WTC11 (cell line): ENCODE measurements around the gene RPTOR. TPM values are rescaled to one million over a fixed set of nuclear protein-coding genes. Genes with fewer than 3 reads are reported as not detected.

Source experiments
- ATAC-seq: fragments of 200-7000 bp; cut with Tn5 transposase; 2 replicates; pipeline ENCODE4 v1.10.0; 2021; ENCODE audit warnings: mild to moderate bottlenecking, moderate library complexity
- CTCF ChIA-PET: fragments of 300-600 bp; sonication (Branson Sonifier 250); formaldehyde crosslinking; loops from one replicate; lab custom pipeline; 2021; ENCODE audit warnings: antibody characterized with exemption; lab: Charles Lee
- POLR2A ChIA-PET: fragments of 350-600 bp; sonication (Branson Sonifier 250); formaldehyde crosslinking; loops from one replicate; lab custom pipeline; 2021; ENCODE audit warnings: antibody characterized with exemption; lab: Charles Lee
- DNase-seq: peaks from one replicate; pipeline ENCODE4 v3.0.0; 2021; ENCODE audit warnings: low spot score
- H3K27ac Mint-ChIP-seq: 2 replicates; pipeline ENCODE4 v1.8.0; 2021; ENCODE audit warnings: mixed read lengths
- H3K27me3 Mint-ChIP-seq: 2 replicates; pipeline ENCODE4 v1.8.0; 2021; ENCODE audit warnings: low read depth, mild to moderate bottlenecking, moderate library complexity, mixed read lengths
- H3K36me3 Mint-ChIP-seq: 2 replicates; pipeline ENCODE4 v1.8.0; 2021; ENCODE audit warnings: mixed read lengths
- H3K4me1 Mint-ChIP-seq: 2 replicates; pipeline ENCODE4 v1.8.0; 2022; ENCODE audit warnings: mixed read lengths
- H3K4me3 Mint-ChIP-seq: 2 replicates; pipeline ENCODE4 v1.8.0; 2021; ENCODE audit warnings: mild to moderate bottlenecking, moderate library complexity, mixed read lengths
- H3K9me3 Mint-ChIP-seq: 2 replicates; pipeline ENCODE4 v1.8.0; 2021; ENCODE audit warnings: mixed read lengths
- ATF1 ChIP-seq: sonication (generic); formaldehyde crosslinking; IDR thresholded peaks from 2 replicates; pipeline ENCODE4 v1.8.1; 2023; ENCODE audit warnings: mild to moderate bottlenecking, moderate library complexity, missing genetic modification reagents
- CBFB ChIP-seq: sonication (generic); formaldehyde crosslinking; IDR thresholded peaks from 2 replicates; pipeline ENCODE4 v1.8.1; 2022; ENCODE audit warnings: mild to moderate bottlenecking, low read depth, missing genetic modification reagents
- ERG ChIP-seq: fragments of 250-450 bp; sonication (Bioruptor Pico); IDR thresholded peaks from 2 replicates; pipeline ENCODE4 v1.8.0; 2021; ENCODE audit warnings: mild to moderate bottlenecking
- ESRRA ChIP-seq: sonication (generic); formaldehyde crosslinking; IDR thresholded peaks from 2 replicates; pipeline ENCODE4 v1.8.1; 2022; ENCODE audit warnings: mild to moderate bottlenecking, missing genetic modification reagents, borderline replicate concordance
- GRHL2 ChIP-seq: fragments of 250-450 bp; sonication (Bioruptor Pico); IDR thresholded peaks from 2 replicates; pipeline ENCODE4 v1.8.0; 2022; ENCODE audit warnings: mild to moderate bottlenecking, moderate library complexity; ENCODE audit not compliant: insufficient replicate concordance, severe bottlenecking
- JUN ChIP-seq: sonication (generic); formaldehyde crosslinking; IDR thresholded peaks from 2 replicates; pipeline ENCODE4 v1.8.0; 2023; ENCODE audit warnings: mild to moderate bottlenecking, missing genetic modification reagents
- NFE2L1 ChIP-seq: sonication (generic); formaldehyde crosslinking; IDR thresholded peaks from 2 replicates; pipeline ENCODE4 v1.8.1; 2023; ENCODE audit warnings: missing genetic modification reagents
- NR3C1 ChIP-seq: sonication (generic); formaldehyde crosslinking; conservative IDR thresholded peaks from 2 replicates; pipeline ENCODE4 v1.8.1; 2023; ENCODE audit warnings: low read depth, mild to moderate bottlenecking, missing genetic modification reagents
- OVOL2 ChIP-seq: fragments of 250-450 bp; sonication (Bioruptor Pico); IDR thresholded peaks from 2 replicates; pipeline ENCODE4 v1.9.0; 2021; ENCODE audit warnings: mild to moderate bottlenecking, borderline replicate concordance
- PRRX2 ChIP-seq: fragments of 250-450 bp; sonication (Bioruptor Pico); IDR thresholded peaks from 2 replicates; pipeline ENCODE4 v1.8.0; 2021; ENCODE audit warnings: mild to moderate bottlenecking
- SMAD4 ChIP-seq: sonication (generic); formaldehyde crosslinking; IDR thresholded peaks from 2 replicates; pipeline ENCODE4 v1.8.0; 2022; ENCODE audit warnings: mild to moderate bottlenecking, missing genetic modification reagents
- ZNF219 ChIP-seq: sonication (generic); formaldehyde crosslinking; IDR thresholded peaks from 2 replicates; pipeline ENCODE4 v1.8.0; 2023; ENCODE audit warnings: missing genetic modification reagents, mild to moderate bottlenecking, borderline replicate concordance
- ZNF232 ChIP-seq: sonication (generic); formaldehyde crosslinking; IDR thresholded peaks from 2 replicates; pipeline ENCODE4 v1.8.0; 2022; ENCODE audit warnings: mild to moderate bottlenecking, missing genetic modification reagents
- ZNF281 ChIP-seq: sonication (generic); formaldehyde crosslinking; IDR thresholded peaks from 2 replicates; pipeline ENCODE4 v1.8.0; 2023; ENCODE audit warnings: mild to moderate bottlenecking, missing genetic modification reagents
- ZNF317 ChIP-seq: sonication (generic); formaldehyde crosslinking; IDR thresholded peaks from 2 replicates; pipeline ENCODE4 v1.8.1; 2023; ENCODE audit warnings: low read depth, mild to moderate bottlenecking, moderate library complexity, missing genetic modification reagents, borderline replicate concordance
- ZNF425 ChIP-seq: fragments of 250-450 bp; sonication (Bioruptor Pico); conservative IDR thresholded peaks from 2 replicates; pipeline ENCODE4 v1.9.0; 2021; ENCODE audit warnings: mild to moderate bottlenecking
- total RNA-seq: library from RNA; stranded (reverse); gene quantifications from 3 replicates; pipeline ENCODE4 v1.2.3, GENCODE V29; 2021
- TF ChIP-seq, protein P1 (sequence below): sonication (generic); formaldehyde crosslinking; IDR thresholded peaks from 2 replicates; pipeline ENCODE4 v1.8.1; 2023; ENCODE audit warnings: mild to moderate bottlenecking, missing genetic modification reagents
- TF ChIP-seq, protein P2 (sequence below): fragments of 250-450 bp; sonication (Bioruptor Pico); IDR thresholded peaks from 2 replicates; pipeline ENCODE4 v1.9.0; 2021; ENCODE audit warnings: moderate library complexity, mild to moderate bottlenecking, inconsistent platforms, borderline replicate concordance

Gene RPTOR
- total RNA-seq, 1 experiment from 2014 or later = 41.0 TPM

DNA sequence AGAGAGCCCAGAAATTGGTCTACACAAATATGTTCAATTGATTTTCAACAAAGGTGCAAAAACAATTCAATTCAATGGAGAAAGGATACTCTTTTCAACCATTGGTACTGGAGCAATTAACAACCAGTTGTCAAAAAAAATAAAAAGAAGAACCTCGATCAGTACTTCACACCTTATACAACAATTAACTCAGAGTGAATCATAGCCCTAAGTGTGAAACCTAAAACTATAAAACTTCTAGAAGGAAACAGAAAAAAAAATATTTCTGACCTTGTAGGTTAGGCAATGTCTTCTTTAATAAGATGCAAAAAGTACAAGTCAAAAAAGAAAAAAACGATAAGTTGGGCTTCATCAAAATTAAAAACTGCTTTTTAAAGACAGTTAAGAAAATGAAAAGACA, 390.9 kb downstream of the RPTOR start (continued):
- TF ChIP-seq, protein P1, sequence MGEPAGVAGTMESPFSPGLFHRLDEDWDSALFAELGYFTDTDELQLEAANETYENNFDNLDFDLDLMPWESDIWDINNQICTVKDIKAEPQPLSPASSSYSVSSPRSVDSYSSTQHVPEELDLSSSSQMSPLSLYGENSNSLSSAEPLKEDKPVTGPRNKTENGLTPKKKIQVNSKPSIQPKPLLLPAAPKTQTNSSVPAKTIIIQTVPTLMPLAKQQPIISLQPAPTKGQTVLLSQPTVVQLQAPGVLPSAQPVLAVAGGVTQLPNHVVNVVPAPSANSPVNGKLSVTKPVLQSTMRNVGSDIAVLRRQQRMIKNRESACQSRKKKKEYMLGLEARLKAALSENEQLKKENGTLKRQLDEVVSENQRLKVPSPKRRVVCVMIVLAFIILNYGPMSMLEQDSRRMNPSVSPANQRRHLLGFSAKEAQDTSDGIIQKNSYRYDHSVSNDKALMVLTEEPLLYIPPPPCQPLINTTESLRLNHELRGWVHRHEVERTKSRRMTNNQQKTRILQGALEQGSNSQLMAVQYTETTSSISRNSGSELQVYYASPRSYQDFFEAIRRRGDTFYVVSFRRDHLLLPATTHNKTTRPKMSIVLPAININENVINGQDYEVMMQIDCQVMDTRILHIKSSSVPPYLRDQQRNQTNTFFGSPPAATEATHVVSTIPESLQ (CRISPR knock-in tag) = no peak
- no peak for TF ChIP-seq NR3C1 (CRISPR knock-in tag)
- TF ChIP-seq GRHL2 (CRISPR knock-in tag) = no peak
- no peak for TF ChIP-seq ZNF425 (CRISPR knock-in tag)

DNA sequence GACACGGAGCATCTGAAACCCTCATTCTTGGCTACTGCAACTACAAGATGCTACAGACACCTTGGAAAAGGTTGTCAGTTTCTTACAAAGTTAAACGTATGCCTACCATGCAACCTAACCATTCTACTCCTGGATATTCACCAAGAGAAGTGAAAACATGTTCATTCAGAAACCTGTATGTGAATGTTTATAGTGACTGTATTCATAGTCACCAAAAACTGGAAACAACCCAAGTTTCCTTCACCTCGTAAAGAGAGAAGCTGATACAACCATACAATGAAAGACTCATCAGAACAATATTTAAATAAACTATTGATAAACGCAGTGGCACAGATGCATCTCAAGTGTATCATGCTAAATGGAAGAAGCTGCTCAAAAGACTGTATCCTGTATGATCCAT, 391.6 kb downstream of the RPTOR start:
- Mint-ChIP-seq H3K9me3 (no peaks in the 10 kb centered on the region), H3K27me3 (no peaks in the 10 kb centered on the region), H3K27ac (no peak overlapping the region), H3K4me3 (no peak overlapping the region), H3K36me3 (no peaks in the 10 kb centered on the region), H3K4me1 (no peaks in the 10 kb centered on the region)
- DNase-seq (no peak), ATAC-seq (no peak)
- TF ChIP-seq CBFB = no peak
- no peak for TF ChIP-seq SMAD4
- TF ChIP-seq ZNF281 = no peak
- TF ChIP-seq PRRX2 (CRISPR knock-in tag) = no peak
- no peak for TF ChIP-seq OVOL2 (CRISPR knock-in tag)
- no peak for TF ChIP-seq ESRRA (CRISPR knock-in tag)
- no peak for TF ChIP-seq NFE2L1 (CRISPR knock-in tag)
- TF ChIP-seq, protein P1 (CRISPR knock-in tag) = no peak
- no peak for TF ChIP-seq ZNF317 (CRISPR knock-in tag)
- no peak for TF ChIP-seq ERG (CRISPR knock-in tag)
- TF ChIP-seq, protein P2, sequence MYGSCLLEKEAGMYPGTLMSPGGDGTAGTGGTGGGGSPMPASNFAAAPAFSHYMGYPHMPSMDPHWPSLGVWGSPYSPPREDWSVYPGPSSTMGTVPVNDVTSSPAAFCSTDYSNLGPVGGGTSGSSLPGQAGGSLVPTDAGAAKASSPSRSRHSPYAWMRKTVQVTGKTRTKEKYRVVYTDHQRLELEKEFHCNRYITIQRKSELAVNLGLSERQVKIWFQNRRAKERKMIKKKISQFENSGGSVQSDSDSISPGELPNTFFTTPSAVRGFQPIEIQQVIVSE = no peak
- TF ChIP-seq JUN (CRISPR knock-in tag) = no peak
- no peak for TF ChIP-seq ATF1 (CRISPR knock-in tag)
- no peak for TF ChIP-seq ZNF219 (CRISPR knock-in tag)
- TF ChIP-seq ZNF232 (CRISPR knock-in tag) = no peak
- ChIA-PET POLR2A (no interaction called here), CTCF (interaction anchor here (4.2 kb wide), 1 partner anchor 37 kb away, joined by 15 read pairs; no protein-coding TSS in a partner anchor)
